GM12878 (cell line): Measurements from ENCODE around the gene SVIL. TPM values are rescaled to one million over a fixed set of nuclear protein-coding genes. Genes with fewer than 3 reads are reported as not detected.
"Not testable (repeated sequence)": the region's sequence is repeated elsewhere in the genome, so short reads cannot be mapped to it uniquely, and the experiment has no call there.

Source experiments
- ATAC-seq: fragments of 200-7000 bp; cut with Tn5 transposase; 3 replicates; pipeline ENCODE4 v1.9.1; 2020; ENCODE audit warnings: mild to moderate bottlenecking, moderate library complexity
- BruUV-seq: library from RNA; stranded (reverse); fragments of 400-500 nt; replicated peaks from 2 replicates; lab custom pipeline; 2021; lab: Mats Ljungman, UMichigan
- CTCF ChIA-PET: fragments of 300-600 bp; sonication (Branson Sonifier 250); formaldehyde crosslinking; extraction: SDS; loops from one replicate; lab custom pipeline; 2021; ENCODE audit warnings: inconsistent platforms; lab: Yijun Ruan, JAX
- POLR2A ChIA-PET: fragments of 350-600 bp; formaldehyde crosslinking; extraction: SDS; loops from one replicate; lab custom pipeline; 2021; ENCODE audit warnings: inconsistent platforms; lab: Charles Lee
- RAD21 ChIA-PET: fragments of 300-600 bp; sonication (Branson Sonifier 250); formaldehyde crosslinking; loops from one replicate; lab custom pipeline; 2023; ENCODE audit warnings: antibody characterized with exemption; ENCODE audit not compliant: unreplicated experiment; lab: Charles Lee
- SMC1A ChIA-PET: fragments of 300-600 bp; sonication (Branson Sonifier 250); formaldehyde crosslinking; loops from one replicate; lab custom pipeline; 2023; ENCODE audit not compliant: unreplicated experiment, uncharacterized antibody; lab: Charles Lee
- DNase-seq: peaks from one replicate; pipeline ENCODE4 v3.0.0-alpha.2; 2011; ENCODE audit warnings: low read depth, low spot score
- FAIRE-seq: peaks from 3 replicates; lab custom pipeline; 2011; peaks lifted over from hg19 to GRCh38; lab: Jason Lieb, UNC
- H2AFZ ChIP-seq: 2 replicates; pipeline ENCODE4 v1.6.0; 2011; ENCODE audit warnings: low read depth, low read length, control low read depth; ENCODE audit not compliant: control insufficient read depth
- H3K27ac ChIP-seq: 2 replicates; pipeline ENCODE4 v1.5.1; 2011; ENCODE audit warnings: control low read depth; ENCODE audit not compliant: control insufficient read depth, insufficient read depth
- H3K27me3 ChIP-seq, 2 experiments: replicated peaks in 1 of 2; 2 replicates each; pipeline versions ENCODE4 v1.6.0 to v1.6.1; 2011; ENCODE audit warnings: low read length in 1 of 2; ENCODE audit not compliant: control insufficient read depth in 2 of 2, insufficient read depth in 2 of 2
- H3K36me3 ChIP-seq, 2 experiments: 2 replicates each; pipeline ENCODE4 v1.5.1; 2011; ENCODE audit warnings: low read length in 1 of 2; ENCODE audit not compliant: control insufficient read depth in 2 of 2, insufficient read depth in 2 of 2
- H3K4me1 ChIP-seq: 2 replicates; pipeline ENCODE4 v1.6.1; 2011; ENCODE audit warnings: mild to moderate bottlenecking, low read length, moderate library complexity, mixed read lengths; ENCODE audit not compliant: control insufficient read depth, insufficient read depth
- H3K4me2 ChIP-seq: 2 replicates; pipeline ENCODE4 v1.6.0; 2011; ENCODE audit warnings: control low read depth; ENCODE audit not compliant: control insufficient read depth, insufficient read depth
- H3K4me3 ChIP-seq: fragments of 200-600 bp; sonication (generic); 2 replicates; pipeline ENCODE4 v1.5.1; 2016
- H3K79me2 ChIP-seq: 2 replicates; pipeline ENCODE4 v1.6.0; 2011; ENCODE audit warnings: low read length; ENCODE audit not compliant: control insufficient read depth, insufficient read depth
- H3K9ac ChIP-seq: 2 replicates; pipeline ENCODE4 v1.8.0; 2011; ENCODE audit warnings: low read length, control low read depth, mixed read lengths; ENCODE audit not compliant: control insufficient read depth, insufficient read depth
- H3K9me3 ChIP-seq: replicated peaks from 3 replicates; pipeline ENCODE4 v1.5.1; 2011; ENCODE audit warnings: mild to moderate bottlenecking, low read length; ENCODE audit not compliant: control insufficient read depth, insufficient read depth
- H4K20me1 ChIP-seq: 2 replicates; pipeline ENCODE4 v1.6.0; 2011; ENCODE audit not compliant: control insufficient read depth, insufficient read depth
- BMI1 ChIP-seq: fragments of 450-650 bp; IDR thresholded peaks from 2 replicates; pipeline ENCODE4 v1.6.1; 2016; ENCODE audit warnings: mild to moderate bottlenecking, moderate library complexity, borderline replicate concordance
- ETV6 ChIP-seq, 2 experiments: fragments of 450-650 bp in 1 of 2; IDR thresholded peaks in 1 of 2; conservative IDR thresholded peaks in 1 of 2; 2 replicates each; pipeline ENCODE4 v1.6.1; 2014; ENCODE audit warnings: antibody characterized with exemption in 1 of 2, borderline replicate concordance in 1 of 2, low read depth in 1 of 2, mild to moderate bottlenecking in 1 of 2, moderate library complexity in 1 of 2
- HDAC2 ChIP-seq: fragments of 200-600 bp; sonication (generic); IDR thresholded peaks from 2 replicates; pipeline ENCODE4 v1.6.1; 2017
- HDAC6 ChIP-seq: fragments of 200-600 bp; sonication (generic); IDR thresholded peaks from one replicate; pipeline ENCODE4 v1.8.0; 2017; ENCODE audit warnings: antibody characterized with exemption; ENCODE audit not compliant: unreplicated experiment
- HDGF ChIP-seq: fragments of 450-650 bp; IDR thresholded peaks from 2 replicates; pipeline ENCODE4 v1.6.1; 2016; ENCODE audit warnings: antibody characterized with exemption
- NBN ChIP-seq: fragments of 450-650 bp; IDR thresholded peaks from 2 replicates; pipeline ENCODE4 v1.6.1; 2016
- POLR2A ChIP-seq: IDR thresholded peaks from 2 replicates; pipeline ENCODE4 v1.6.1; 2011; ENCODE audit warnings: low read depth, mild to moderate bottlenecking, low read length
- RAD51 ChIP-seq: fragments of 450-650 bp; IDR thresholded peaks from 2 replicates; pipeline ENCODE4 v1.6.1; 2016; ENCODE audit warnings: moderate library complexity, mild to moderate bottlenecking, inconsistent platforms
- SPI1 ChIP-seq: IDR thresholded peaks from 2 replicates; pipeline ENCODE4 v1.6.1; 2011; ENCODE audit warnings: low read depth, mild to moderate bottlenecking, low read length, moderate library complexity, borderline replicate concordance; ENCODE audit not compliant: insufficient read depth
- STAT1 ChIP-seq: fragments of 450-650 bp; conservative IDR thresholded peaks from 2 replicates; pipeline ENCODE4 v1.6.1; 2014; ENCODE audit warnings: antibody characterized with exemption, mild to moderate bottlenecking
- TAF1 ChIP-seq: IDR thresholded peaks from 2 replicates; pipeline ENCODE4 v1.6.1; 2011; ENCODE audit warnings: mild to moderate bottlenecking, low read depth, low read length, borderline replicate concordance
- ZSCAN29 ChIP-seq: fragments of 450-650 bp; IDR thresholded peaks from 2 replicates; pipeline ENCODE4 v1.6.1; 2017; ENCODE audit warnings: mild to moderate bottlenecking, moderate library complexity
- WGBS: methylation state at CpG from one replicate; pipeline ENCODE4 v1.1.6; 2016; ENCODE audit warnings: low lambda C conversion rate; ENCODE audit not compliant: insufficient replicate concordance, insufficient coverage; ENCODE audit errors: missing lambda C conversion rate; 5-methylcytosine and 5-hydroxymethylcytosine counted together
- in situ Hi-C: fragments of 300-500 bp; cut with MboI; formaldehyde crosslinking; loops from 9 replicates; pipeline ENCODE4 v1.14.3; 2018; ENCODE audit warnings: mixed read lengths
- intact Hi-C: fragments of 100-400 bp; cut with micrococcal nuclease; formaldehyde crosslinking; loops from one replicate; pipeline ENCODE4 v1.14.2; 2022; ENCODE audit not compliant: unreplicated experiment
- polyA plus RNA-seq, 11 experiments: library from polyadenylated mRNA; depleted of rRNA in 4 of 11; unstranded in 6 of 11; stranded (reverse) in 5 of 11; fragments of >200 nt; fragmentation: Nextera tagmentation in 4 of 11; fragmentation: Illumina TruSeq in 1 of 11; extraction: Ambion mirVana in 4 of 11; extraction: Trizol in 1 of 11; gene quantifications; 1 replicate in 1 of 11; 2 replicates in 10 of 11; pipeline versions ENCODE4 v1.2.1 to v1.2.3, GENCODE V29; 2011 to 2016; ENCODE audit warnings: inconsistent platforms in 2 of 11, missing spikeins in 2 of 11, low read depth in 1 of 11
- total RNA-seq, 4 experiments: library from RNA; depleted of rRNA in 3 of 4; stranded (reverse); fragments of >200 nt in 3 of 4; fragmentation: Illumina TruSeq in 1 of 4; extraction: Trizol in 1 of 4; gene quantifications; 2 replicates each; pipeline versions ENCODE4 v1.2.1 to v1.2.3, GENCODE V29; 2013 to 2021

SVIL gene
- total and polyA plus RNA-seq, 10 of the 15 experiments (the other 5 are each of a cell fraction or from before 2014, with no cell fraction given), result 0.22 to 1.9 (median 0.87) TPM

GRCh38 chr10:29440981-29441380 is 193.8 kb downstream of the SVIL start:
- ATAC-seq (peak; percentile 46; the same call in 1 of the 3 replicates), FAIRE-seq (no peak), DNase-seq (no peak)
- no peak overlapping the region for H2AFZ ChIP-seq
- no peak overlapping the region for H3K9ac ChIP-seq
- ChIA-PET RAD21 (no interaction called here), SMC1A (interaction anchor here (1.1 to 1.8 kb wide), 2 partner anchors 55 to 62 kb away, joined by 4 to 6 read pairs; no protein-coding TSS in a partner anchor), POLR2A (no interaction called here), CTCF (interaction anchor here (1.2 kb wide), 1 partner anchor 49 kb away, joined by 3 read pairs; no protein-coding TSS in a partner anchor)
- H4K20me1 ChIP-seq, result no peaks in the 10 kb centered on the region
- H3K4me2 ChIP-seq, result no peak overlapping the region
- H3K4me1 ChIP-seq, result no peaks in the 10 kb centered on the region
- 98% methylated on average over 2 of the region's 2 CpGs for WGBS
- no peaks in the 10 kb centered on the region for H3K36me3 ChIP-seq
- H3K4me3 ChIP-seq, result no peak overlapping the region
- H3K27ac ChIP-seq, result no peak overlapping the region
- intact Hi-C loops, result no loop called here
- H3K79me2 ChIP-seq, result no peaks in the 10 kb centered on the region
- in situ Hi-C loops, result loop anchor here (10.0 kb wide), 1 partner anchor 776 kb away; no protein-coding TSS in a partner anchor
- no peaks in the 10 kb centered on the region for H3K27me3 ChIP-seq
- TF ChIP-seq ZSCAN29 (no peak), NBN (no peak), ETV6 (conservative IDR thresholded peaks at IDR 0.05 in 1 of 2, IDR thresholded peaks at IDR 0.05 in 1 of 2; ENCODE audit: borderline replicate concordance in 1 of 2, low read depth in 1 of 2) (no peak), POLR2A (no peak), STAT1 (no peak), HDGF (no peak), HDAC6 (no peak), RAD51 (no peak), HDAC2 (no peak), SPI1 (no peak), TAF1 (no peak), BMI1 (no peak)
- BruUV-seq, result no TSS peak
- H3K9me3 ChIP-seq, result no peaks in the 10 kb centered on the region; the same call in 2 of the 3 replicates

GRCh38 chr10:29439005-29439404 is 195.8 kb downstream of the SVIL start:
- BruUV-seq, H3K4me2 ChIP-seq, H3K36me3 ChIP-seq, DNase-seq, H3K4me1 ChIP-seq, H3K27ac ChIP-seq, H3K27me3 ChIP-seq, H3K4me3 ChIP-seq, H2AFZ ChIP-seq, H3K9ac ChIP-seq, H3K9me3 ChIP-seq, SMC1A ChIA-PET, in situ Hi-C loops, intact Hi-C loops, H4K20me1 ChIP-seq, FAIRE-seq, H3K79me2 ChIP-seq, ATAC-seq, POLR2A ChIA-PET: not testable (repeated sequence)
- WGBS, result 49% methylated on average over 3 of the region's 3 CpGs
- ChIA-PET RAD21 (interaction anchor here (0.6 kb wide), 1 partner anchor 10 kb away, joined by 3 read pairs; no protein-coding TSS in a partner anchor), CTCF (interaction anchor here (0.7 kb wide), 1 partner anchor 10 kb away, joined by 4 read pairs; no protein-coding TSS in a partner anchor)
